Measurements from ENCODE around the gene MSRB2.

DNA sequence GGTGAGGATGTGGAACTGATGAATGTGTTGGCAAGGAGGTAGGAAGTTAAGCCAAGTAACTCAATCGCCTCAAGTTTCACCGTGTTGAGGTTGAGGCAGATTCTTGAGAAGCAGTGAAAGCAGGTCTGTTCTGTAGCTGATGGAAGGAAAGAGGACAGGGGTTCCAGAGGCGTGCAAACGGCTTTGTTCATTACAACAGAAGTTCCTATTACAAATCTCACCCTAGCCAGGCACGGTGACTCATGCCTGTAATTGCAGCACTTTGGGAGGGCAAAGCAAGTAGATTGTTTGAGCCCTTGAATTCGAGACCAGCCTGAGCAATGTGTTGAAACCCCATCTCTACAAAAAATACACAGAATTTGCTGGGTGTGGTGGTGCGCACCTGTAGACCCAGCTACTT lies 59.8 kb downstream of the MSRB2 start:
- TF ChIP-seq, protein P1, sequence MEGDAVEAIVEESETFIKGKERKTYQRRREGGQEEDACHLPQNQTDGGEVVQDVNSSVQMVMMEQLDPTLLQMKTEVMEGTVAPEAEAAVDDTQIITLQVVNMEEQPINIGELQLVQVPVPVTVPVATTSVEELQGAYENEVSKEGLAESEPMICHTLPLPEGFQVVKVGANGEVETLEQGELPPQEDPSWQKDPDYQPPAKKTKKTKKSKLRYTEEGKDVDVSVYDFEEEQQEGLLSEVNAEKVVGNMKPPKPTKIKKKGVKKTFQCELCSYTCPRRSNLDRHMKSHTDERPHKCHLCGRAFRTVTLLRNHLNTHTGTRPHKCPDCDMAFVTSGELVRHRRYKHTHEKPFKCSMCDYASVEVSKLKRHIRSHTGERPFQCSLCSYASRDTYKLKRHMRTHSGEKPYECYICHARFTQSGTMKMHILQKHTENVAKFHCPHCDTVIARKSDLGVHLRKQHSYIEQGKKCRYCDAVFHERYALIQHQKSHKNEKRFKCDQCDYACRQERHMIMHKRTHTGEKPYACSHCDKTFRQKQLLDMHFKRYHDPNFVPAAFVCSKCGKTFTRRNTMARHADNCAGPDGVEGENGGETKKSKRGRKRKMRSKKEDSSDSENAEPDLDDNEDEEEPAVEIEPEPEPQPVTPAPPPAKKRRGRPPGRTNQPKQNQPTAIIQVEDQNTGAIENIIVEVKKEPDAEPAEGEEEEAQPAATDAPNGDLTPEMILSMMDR (IDR thresholded peaks at IDR 0.05; ENCODE audit: borderline replicate concordance, extremely low read depth, low read length, poor library complexity, severe bottlenecking), result no peak
- no peak for TF ChIP-seq EZH2 (IDR thresholded peaks at IDR 0.05; ENCODE audit: borderline replicate concordance, low read depth, low read length, severe bottlenecking)
